ENCODE results near the gene FZD10. TPM values are rescaled to one million over a fixed set of nuclear protein-coding genes. Genes with fewer than 3 reads are reported as not detected.

FZD10 gene
- total and polyA plus RNA-seq, 2 of the 8 experiments (the other 6 are each of a cell fraction or from before 2014, with no cell fraction given) = 0.11 to 0.60 TPM

- no peak overlapping the region for H3K4ac ChIP-seq (replicated peaks; ENCODE audit: insufficient read length, low read depth, low read length)
- CTCF ChIA-PET (ENCODE audit: partially characterized antibody) = interaction anchor here (0.9 to 1.0 kb wide), 3 partner anchors 15 to 120 kb away, joined by 3 to 5 read pairs (median 3); no protein-coding TSS in a partner anchor
- no peak overlapping the region for H3K4me2 ChIP-seq (ENCODE audit: insufficient read depth in 1 of 2, low read depth in 2 of 2, low read length in 2 of 2)
Observed at GRCh38 chr12:130146176-130146931, 15.9 kb upstream of the FZD10 start.

More at GRCh38 chr12:130146176-130146931, 15.9 kb upstream of the FZD10 start:
- Histone ChIP-seq H3K4me1 (replicated peaks in 1 of 4; ENCODE audit: control insufficient read depth in 3 of 4, insufficient read depth in 4 of 4, low read length in 3 of 4) (no peaks in the 10 kb centered on the region), H2BK15ac (ENCODE audit: low read length) (no peak overlapping the region), H3K23me2 (ENCODE audit: low read depth, low read length) (no peaks in the 10 kb centered on the region), H3K56ac (replicated peaks; ENCODE audit: insufficient read length, low read depth, low read length) (no peak overlapping the region), H3K23ac (ENCODE audit: insufficient read length) (no peak overlapping the region), H2BK12ac (ENCODE audit: low read depth, low read length) (no peak overlapping the region), H2BK20ac (ENCODE audit: low read length) (no peak overlapping the region), H3K79me2 (ENCODE audit: control insufficient read depth in 1 of 2, insufficient read depth in 2 of 2, low read length in 2 of 2) (no peaks in the 10 kb centered on the region), H3K79me1 (ENCODE audit: low read depth, low read length) (no peaks in the 10 kb centered on the region), H2AK5ac (ENCODE audit: low read depth, low read length) (0 out of 2 replicates have a peak overlapping the region, but pooled peaks have one; percentile 53), H4K91ac (replicated peaks; ENCODE audit: insufficient read length, low read length) (no peak overlapping the region), H2BK5ac (ENCODE audit: low read depth, low read length) (no peak overlapping the region), H3K14ac (ENCODE audit: insufficient read length) (no peak overlapping the region), H3K36me3 (ENCODE audit: control insufficient read depth in 2 of 4, insufficient read depth in 4 of 4, low read length in 3 of 4) (no peaks in the 10 kb centered on the region), H3K9me3 (ENCODE audit: insufficient read depth in 2 of 2, low read depth in 1 of 2, low read length in 1 of 2) (no peaks in the 10 kb centered on the region), H4K8ac (ENCODE audit: extremely low read depth, insufficient read depth, low read length) (no peak overlapping the region), H2AFZ (ENCODE audit: low read length) (no peak overlapping the region), H3K9ac (replicated peaks in 1 of 4; ENCODE audit: extremely low read depth in 1 of 4, low read depth in 3 of 4, low read length in 3 of 4) (no peak overlapping the region), H2BK120ac (replicated peaks; ENCODE audit: low read depth, low read length) (no peak overlapping the region), H3K27me3 (replicated peaks in 1 of 4; ENCODE audit: control insufficient read depth in 3 of 4, extremely low read depth in 1 of 4, insufficient read depth in 3 of 4, low read length in 3 of 4) (peaks cover 0 to 39% (median 14%) of the 10 kb centered on the region in 4 experiments; a peak in 5 of 7 replicates), H4K5ac (ENCODE audit: insufficient read length, low read depth, low read length) (no peak overlapping the region), H3K18ac (ENCODE audit: extremely low read depth, low read length) (no peak overlapping the region), H4K20me1 (replicated peaks in 1 of 2; ENCODE audit: control insufficient read depth in 1 of 2, insufficient read depth in 2 of 2, low read length in 2 of 2) (no peaks in the 10 kb centered on the region), H3K4me3 (ENCODE audit: extremely low read depth in 1 of 4, insufficient read depth in 2 of 4, low read depth in 3 of 4, low read length in 4 of 4) (no peak overlapping the region), H3K27ac (ENCODE audit: low read depth, low read length) (no peak overlapping the region)
- 83% methylated on average over 10 of the region's 10 CpGs; no CpG with 5 or more reads in 1 of the 2 experiments for WGBS, 2 experiments (ENCODE audit: extremely low coverage in 1 of 2, insufficient coverage in 1 of 2, insufficient read length in 1 of 2, insufficient replicate concordance in 2 of 2, low coverage in 1 of 2, low lambda C conversion rate in 2 of 2, missing lambda C conversion rate in 1 of 2)
- TF ChIP-seq EGR1 (IDR thresholded peaks at IDR 0.05; ENCODE audit: borderline replicate concordance, low read depth, low read length) (no peak), CTBP2 (IDR thresholded peaks at IDR 0.05; ENCODE audit: borderline replicate concordance, insufficient read depth, insufficient read length, low read length) (no peak), ATF2 (IDR thresholded peaks at IDR 0.05; ENCODE audit: low read length) (no peak)
- FAIRE-seq = no peak
- DNase-seq (ENCODE audit: low read depth in 1 of 2, low spot score in 2 of 2) = no peak
- POLR2A ChIA-PET (ENCODE audit: partially characterized antibody) = no interaction called here
